HEK293 (cell line): ENCODE measurements around the gene VPS51.

Experiments
- CTCF ChIP-seq: fragments of 450-650 bp; formaldehyde crosslinking; IDR thresholded peaks from 2 replicates; pipeline ENCODE4 v1.5.1; 2016; ENCODE audit warnings: missing biosample characterization, missing genetic modification characterization
- GFI1B ChIP-seq: fragments of 450-650 bp; formaldehyde crosslinking; IDR thresholded peaks from 2 replicates; pipeline ENCODE4 v1.5.1; 2016; ENCODE audit warnings: missing biosample characterization, missing genetic modification characterization
- GLI4 ChIP-seq: fragments of 450-650 bp; formaldehyde crosslinking; IDR thresholded peaks from 2 replicates; pipeline ENCODE4 v1.5.1; 2016; ENCODE audit warnings: missing biosample characterization, missing genetic modification characterization
- HIC1 ChIP-seq: fragments of 450-650 bp; formaldehyde crosslinking; IDR thresholded peaks from 2 replicates; pipeline ENCODE4 v1.5.1; 2016; ENCODE audit warnings: missing biosample characterization, missing genetic modification characterization
- KLF17 ChIP-seq: fragments of 450-650 bp; formaldehyde crosslinking; IDR thresholded peaks from 2 replicates; pipeline ENCODE4 v1.5.1; 2016; ENCODE audit warnings: missing biosample characterization, missing genetic modification characterization
- PRDM1 ChIP-seq: fragments of 450-650 bp; formaldehyde crosslinking; IDR thresholded peaks from 2 replicates; pipeline ENCODE4; 2016; ENCODE audit warnings: missing biosample characterization, missing genetic modification characterization
- PRDM4 ChIP-seq: fragments of 450-650 bp; formaldehyde crosslinking; IDR thresholded peaks from 2 replicates; pipeline ENCODE4 v1.5.1; 2017; ENCODE audit warnings: missing biosample characterization, missing genetic modification characterization
- SETDB1 ChIP-seq: IDR thresholded peaks from one replicate; pipeline ENCODE4 v1.6.1; 2017; ENCODE audit warnings: mild to moderate bottlenecking, low read length, moderate library complexity, mixed read lengths; ENCODE audit not compliant: insufficient read length
- SP2 ChIP-seq: fragments of 450-650 bp; formaldehyde crosslinking; IDR thresholded peaks from 2 replicates; pipeline ENCODE4 v1.5.1; 2016; ENCODE audit warnings: missing biosample characterization, missing genetic modification characterization
- TRIM28 ChIP-seq: IDR thresholded peaks from 2 replicates; pipeline ENCODE4 v1.6.1; 2011; ENCODE audit warnings: low read length, control low read depth, borderline replicate concordance
- YY2 ChIP-seq: fragments of 450-650 bp; formaldehyde crosslinking; IDR thresholded peaks from 2 replicates; pipeline ENCODE4 v1.5.1; 2016; ENCODE audit warnings: missing biosample characterization, missing genetic modification characterization
- ZBTB1 ChIP-seq: fragments of 450-650 bp; formaldehyde crosslinking; IDR thresholded peaks from 2 replicates; pipeline ENCODE4 v1.5.1; 2016; ENCODE audit warnings: missing biosample characterization, missing genetic modification characterization
- ZBTB20 ChIP-seq: fragments of 450-650 bp; formaldehyde crosslinking; IDR thresholded peaks from 2 replicates; pipeline ENCODE4 v1.5.1; 2016; ENCODE audit warnings: missing biosample characterization, missing genetic modification characterization
- ZIC2 ChIP-seq: fragments of 450-650 bp; formaldehyde crosslinking; IDR thresholded peaks from 2 replicates; pipeline ENCODE4 v1.5.1; 2016; ENCODE audit warnings: missing biosample characterization, missing genetic modification characterization
- ZNF132 ChIP-seq: fragments of 450-650 bp; formaldehyde crosslinking; IDR thresholded peaks from 2 replicates; pipeline ENCODE4 v1.5.1; 2017; ENCODE audit warnings: missing biosample characterization, missing genetic modification characterization, borderline replicate concordance
- ZNF221 ChIP-seq: fragments of 450-650 bp; formaldehyde crosslinking; IDR thresholded peaks from 2 replicates; pipeline ENCODE4 v1.5.1; 2017; ENCODE audit warnings: missing biosample characterization, missing genetic modification characterization, borderline replicate concordance
- ZNF302 ChIP-seq: fragments of 450-650 bp; formaldehyde crosslinking; IDR thresholded peaks from 2 replicates; pipeline ENCODE4 v1.5.1; 2016; ENCODE audit warnings: missing biosample characterization, missing genetic modification characterization, low read depth
- ZNF335 ChIP-seq: fragments of 450-650 bp; formaldehyde crosslinking; conservative IDR thresholded peaks from 2 replicates; pipeline ENCODE4 v1.5.1; 2016; ENCODE audit warnings: missing biosample characterization, missing genetic modification characterization
- ZNF366 ChIP-seq: fragments of 450-650 bp; formaldehyde crosslinking; conservative IDR thresholded peaks from 2 replicates; pipeline ENCODE4 v1.5.1; 2016; ENCODE audit warnings: missing biosample characterization, missing genetic modification characterization
- ZNF423 ChIP-seq: fragments of 450-650 bp; formaldehyde crosslinking; IDR thresholded peaks from 2 replicates; pipeline ENCODE4 v1.5.1; 2016; ENCODE audit warnings: missing biosample characterization, missing genetic modification characterization
- ZNF449 ChIP-seq: fragments of 450-650 bp; formaldehyde crosslinking; IDR thresholded peaks from 2 replicates; pipeline ENCODE4 v1.5.1; 2017; ENCODE audit warnings: missing biosample characterization, mild to moderate bottlenecking, missing genetic modification characterization, moderate library complexity
- ZNF518A ChIP-seq: fragments of 450-650 bp; formaldehyde crosslinking; conservative IDR thresholded peaks from 2 replicates; pipeline ENCODE4 v1.5.1; 2016; ENCODE audit warnings: low read depth, missing biosample characterization, missing genetic modification characterization
- ZNF529 ChIP-seq: fragments of 450-650 bp; formaldehyde crosslinking; IDR thresholded peaks from 2 replicates; pipeline ENCODE4 v1.5.1; 2017; ENCODE audit warnings: missing genetic modification characterization, missing biosample characterization; ENCODE audit not compliant: insufficient replicate concordance
- ZNF654 ChIP-seq: fragments of 450-650 bp; formaldehyde crosslinking; IDR thresholded peaks from 2 replicates; pipeline ENCODE4 v1.5.1; 2016; ENCODE audit warnings: low read depth, missing biosample characterization, missing genetic modification characterization
- ZNF792 ChIP-seq: fragments of 450-650 bp; formaldehyde crosslinking; IDR thresholded peaks from 2 replicates; pipeline ENCODE4 v1.5.1; 2016; ENCODE audit warnings: missing biosample characterization, missing genetic modification characterization
- ZNF843 ChIP-seq: fragments of 450-650 bp; formaldehyde crosslinking; IDR thresholded peaks from 2 replicates; pipeline ENCODE4 v1.5.1; 2016; ENCODE audit warnings: missing biosample characterization, missing genetic modification characterization
- ZXDB ChIP-seq: fragments of 450-650 bp; formaldehyde crosslinking; IDR thresholded peaks from 2 replicates; pipeline ENCODE4 v1.5.1; 2016; ENCODE audit warnings: missing biosample characterization, missing genetic modification characterization

Gene VPS51

GRCh38 chr11:65134952-65135632, 39.1 kb downstream of the VPS51 start (continued):
- TF ChIP-seq PRDM4 (tag by site-specific recombination) (no peak), ZXDB (no peak), SP2 (peak; percentile 90), YY2 (tag by site-specific recombination) (no peak), ZNF302 (tag by site-specific recombination) (no peak), SETDB1 (no peak), ZNF423 (no peak), ZNF792 (tag by site-specific recombination) (no peak), HIC1 (no peak), ZBTB1 (no peak), ZNF654 (tag by site-specific recombination) (no peak), GLI4 (tag by site-specific recombination) (no peak), ZNF335 (tag by site-specific recombination) (peak; percentile 69), ZNF518A (tag by site-specific recombination) (no peak), ZNF449 (no peak), ZNF366 (tag by site-specific recombination) (no peak), ZNF529 (tag by site-specific recombination) (no peak), ZBTB20 (tag by site-specific recombination) (peak; percentile 62; the same call in 1 of the 2 replicates), CTCF (no peak), ZNF843 (tag by site-specific recombination) (no peak), ZIC2 (tag by site-specific recombination) (no peak), GFI1B (tag by site-specific recombination) (no peak), KLF17 (tag by site-specific recombination) (peak; percentile 15; the same call in 1 of the 2 replicates), ZNF221 (tag by site-specific recombination) (no peak), ZNF132 (tag by site-specific recombination) (no peak), TRIM28 (peak; percentile 80; the same call in 1 of the 2 replicates), PRDM1 (peak; percentile 80)
